ENCODE results near the gene UGT1A10. TPM values are rescaled to one million over a fixed set of nuclear protein-coding genes. Genes with fewer than 3 reads are reported as not detected.

The UGT1A10 gene
- total and polyA plus RNA-seq, 2 of the 13 experiments (the other 11 are each of a cell fraction or from before 2014, with no cell fraction given): not detected

DNA sequence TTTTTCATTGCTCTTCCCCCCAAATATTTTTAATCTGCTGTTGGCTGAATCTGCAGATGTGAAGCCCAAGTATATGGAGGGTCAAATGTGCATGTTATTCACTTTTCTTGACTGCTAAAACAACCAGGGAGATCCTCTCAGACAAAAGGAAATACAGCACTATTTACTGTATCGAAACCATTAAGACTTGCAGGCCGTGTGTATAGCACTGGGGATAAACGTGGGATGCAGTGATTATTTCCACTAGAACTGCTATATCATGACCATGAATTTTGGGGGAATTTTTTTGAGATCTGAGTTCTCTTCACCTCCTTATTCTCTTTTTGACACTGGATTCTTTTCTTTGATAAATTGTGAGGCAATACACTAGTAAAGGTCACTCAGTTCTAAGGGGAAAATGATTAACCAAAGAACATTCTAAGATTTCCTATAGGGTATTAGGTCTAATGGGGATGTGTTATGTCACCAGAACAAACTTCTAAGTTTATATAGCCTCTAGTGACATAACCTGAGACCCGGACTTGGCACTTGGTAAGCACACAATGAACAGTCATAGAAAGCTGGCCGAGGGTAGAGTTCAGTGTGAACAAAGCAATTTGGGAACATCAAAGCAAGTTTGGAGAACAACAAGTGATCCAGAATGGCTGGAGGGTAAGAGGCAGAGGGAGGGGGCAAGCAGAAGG lies 109.0 kb downstream of the UGT1A10 start (continued):
- TF ChIP-seq ZBTB39 (CRISPR knock-in tag; IDR thresholded peaks at IDR 0.05) (peak; percentile 41; the same call in 1 of the 2 replicates), SRY (CRISPR knock-in tag; IDR thresholded peaks at IDR 0.05) (no peak), ZNF83 (CRISPR knock-in tag; IDR thresholded peaks at IDR 0.05; ENCODE audit: borderline replicate concordance) (no peak), PRDM10 (CRISPR knock-in tag; IDR thresholded peaks at IDR 0.05; ENCODE audit: low read depth) (0 out of 2 replicates have a peak, but pooled peaks have one; percentile 42), ZNF253 (CRISPR knock-in tag; IDR thresholded peaks at IDR 0.05; ENCODE audit: borderline replicate concordance) (no peak), TBP (CRISPR knock-in tag; IDR thresholded peaks at IDR 0.05) (no peak), JUNB (CRISPR knock-in tag; IDR thresholded peaks at IDR 0.05; ENCODE audit: borderline replicate concordance) (peak; percentile 76), ZNF263 (CRISPR knock-in tag; IDR thresholded peaks at IDR 0.05) (no peak), ISX (CRISPR knock-in tag; conservative IDR thresholded peaks at IDR 0.05) (no peak), ZNF136 (CRISPR knock-in tag; IDR thresholded peaks at IDR 0.05; ENCODE audit: low read depth) (no peak; the same call in 1 of the 2 replicates), REL (CRISPR knock-in tag; conservative IDR thresholded peaks at IDR 0.05) (no peak), NRL (CRISPR knock-in tag; IDR thresholded peaks at IDR 0.05; ENCODE audit: borderline replicate concordance) (no peak), TP53 (CRISPR knock-in tag; conservative IDR thresholded peaks at IDR 0.05) (no peak), ZC3H4 (CRISPR knock-in tag; IDR thresholded peaks at IDR 0.05; ENCODE audit: borderline replicate concordance) (no peak), FOXJ3 (CRISPR knock-in tag; IDR thresholded peaks at IDR 0.05; ENCODE audit: borderline replicate concordance) (peak; percentile 96), NR1H2 (CRISPR knock-in tag; IDR thresholded peaks at IDR 0.05; ENCODE audit: borderline replicate concordance, low read depth) (no peak; the same call in 1 of the 2 replicates), SIN3B (IDR thresholded peaks at IDR 0.05; ENCODE audit: low read length) (no peak), NKX3-1 (CRISPR knock-in tag; IDR thresholded peaks at IDR 0.05) (peak; percentile 90)
- TF ChIP-seq, protein P1, sequence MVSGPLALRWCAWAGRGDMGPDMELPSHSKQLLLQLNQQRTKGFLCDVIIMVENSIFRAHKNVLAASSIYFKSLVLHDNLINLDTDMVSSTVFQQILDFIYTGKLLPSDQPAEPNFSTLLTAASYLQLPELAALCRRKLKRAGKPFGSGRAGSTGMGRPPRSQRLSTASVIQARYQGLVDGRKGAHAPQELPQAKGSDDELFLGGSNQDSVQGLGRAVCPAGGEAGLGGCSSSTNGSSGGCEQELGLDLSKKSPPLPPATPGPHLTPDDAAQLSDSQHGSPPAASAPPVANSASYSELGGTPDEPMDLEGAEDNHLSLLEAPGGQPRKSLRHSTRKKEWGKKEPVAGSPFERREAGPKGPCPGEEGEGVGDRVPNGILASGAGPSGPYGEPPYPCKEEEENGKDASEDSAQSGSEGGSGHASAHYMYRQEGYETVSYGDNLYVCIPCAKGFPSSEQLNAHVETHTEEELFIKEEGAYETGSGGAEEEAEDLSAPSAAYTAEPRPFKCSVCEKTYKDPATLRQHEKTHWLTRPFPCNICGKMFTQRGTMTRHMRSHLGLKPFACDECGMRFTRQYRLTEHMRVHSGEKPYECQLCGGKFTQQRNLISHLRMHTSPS (CRISPR knock-in tag; IDR thresholded peaks at IDR 0.05; ENCODE audit: low read depth): no peak; the same call in 1 of the 2 replicates
